GM19324 (cell line): ENCODE results near the gene RECQL.
"Not testable (repeated sequence)": the region's sequence is repeated elsewhere in the genome, so short reads cannot be mapped to it uniquely, and the experiment has no call there.

Experiments
- ATAC-seq: cut with Tn5 transposase; IDR thresholded peaks from one replicate; pipeline ENCODE4 v1.9.1; 2021; ENCODE audit warnings: mild to moderate bottlenecking, moderate library complexity; ENCODE audit not compliant: unreplicated experiment, low FRiP score

Gene RECQL

DNA sequence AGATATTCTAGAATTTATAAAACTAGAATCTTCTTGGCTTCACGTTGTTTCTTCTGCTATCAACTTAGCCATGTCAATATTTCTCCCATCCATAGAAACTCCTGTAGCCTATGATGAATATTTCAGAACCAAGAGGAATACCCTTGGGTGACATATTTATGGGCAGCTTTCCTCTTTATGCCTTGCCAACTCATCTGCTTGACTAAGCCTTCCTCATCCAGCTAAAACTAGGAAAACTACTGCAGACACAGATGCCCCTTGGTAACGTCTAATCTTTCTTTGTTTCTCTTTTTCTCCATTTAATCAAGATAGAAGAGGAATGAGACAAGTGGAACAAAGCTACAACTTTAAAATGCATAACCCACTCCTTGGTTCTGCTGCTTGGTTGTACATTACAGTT, 6.4 kb upstream of the RECQL start:
- no peak for ATAC-seq

DNA sequence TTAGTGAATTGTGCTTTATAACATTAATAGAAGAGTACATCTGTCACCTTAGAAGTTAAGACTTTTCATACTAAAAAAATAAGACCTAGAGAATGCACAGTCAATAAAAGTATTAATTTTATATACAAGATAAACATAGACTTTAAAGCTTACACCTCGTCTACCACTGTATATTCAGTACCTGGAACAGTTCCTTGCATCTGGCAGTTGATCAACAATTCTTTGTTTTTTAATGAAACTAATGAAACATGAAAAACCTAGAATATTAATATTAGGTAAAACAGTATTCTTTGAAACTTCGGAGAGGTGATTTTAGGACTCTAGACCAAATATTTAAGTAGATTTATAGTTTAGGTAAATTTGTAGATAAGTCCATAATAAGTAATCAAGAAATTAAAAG, 4.5 kb upstream of the RECQL start:
- ATAC-seq, result no peak

DNA sequence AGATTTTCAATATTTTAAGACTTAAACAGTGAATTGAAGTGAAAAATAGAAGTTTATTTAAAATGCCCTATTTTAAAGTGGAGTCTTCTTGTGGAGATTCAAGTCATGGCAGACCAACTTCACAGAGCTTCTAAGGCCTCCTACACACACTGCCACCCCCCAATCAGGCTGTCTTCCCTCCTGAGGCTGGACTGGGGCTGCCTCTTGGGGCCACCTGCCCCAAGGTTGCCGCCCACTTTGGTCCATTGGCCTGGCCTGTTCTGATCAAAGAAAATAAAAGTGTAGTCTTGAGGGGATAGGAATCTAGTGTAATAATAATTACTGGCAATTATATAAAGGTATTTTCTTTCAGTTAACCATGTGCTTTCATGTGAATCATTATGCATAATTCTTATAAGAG, 1.4 kb upstream of the RECQL start:
- ATAC-seq, result no peak

DNA sequence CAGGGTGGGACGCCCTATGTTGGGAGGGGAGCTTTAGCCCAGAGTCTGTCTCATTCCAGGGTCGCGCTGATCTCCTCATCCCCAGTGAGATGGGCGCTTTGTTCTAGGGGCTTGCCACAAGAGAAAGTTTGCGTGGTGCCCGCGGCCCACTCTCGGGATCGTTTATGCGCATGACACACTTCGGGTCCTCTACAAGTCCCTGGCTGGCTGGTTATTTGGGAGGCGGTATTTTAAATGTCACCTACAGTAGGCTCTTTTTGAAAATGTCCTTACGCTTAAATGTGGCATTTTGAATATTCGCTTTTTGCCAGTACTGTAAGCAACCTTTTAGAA, 695 bp upstream of the RECQL start:
- ATAC-seq, result no peak

DNA sequence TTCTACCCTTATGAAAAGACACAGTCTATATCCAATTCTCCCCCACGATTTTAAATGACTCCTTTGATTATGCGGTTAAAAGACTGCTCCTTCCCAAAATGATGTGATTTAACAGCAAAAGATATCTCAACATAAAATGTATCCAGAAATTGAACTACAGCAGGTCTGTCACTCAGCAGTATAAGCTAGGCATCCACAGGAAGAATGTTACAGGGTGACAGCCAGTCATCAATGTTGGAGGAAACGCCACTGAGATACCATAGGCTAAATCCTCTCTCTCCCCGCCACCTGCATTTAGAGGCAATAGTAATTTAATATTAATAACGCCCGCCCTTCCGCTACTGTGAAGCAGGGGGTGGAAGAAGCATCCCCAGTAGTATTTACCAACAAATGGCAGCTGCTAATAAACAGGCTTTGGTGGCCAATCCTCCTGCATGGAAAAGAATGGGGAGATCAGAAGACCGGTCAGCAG, 613 bp downstream of the RECQL start:
- no peak for ATAC-seq

DNA sequence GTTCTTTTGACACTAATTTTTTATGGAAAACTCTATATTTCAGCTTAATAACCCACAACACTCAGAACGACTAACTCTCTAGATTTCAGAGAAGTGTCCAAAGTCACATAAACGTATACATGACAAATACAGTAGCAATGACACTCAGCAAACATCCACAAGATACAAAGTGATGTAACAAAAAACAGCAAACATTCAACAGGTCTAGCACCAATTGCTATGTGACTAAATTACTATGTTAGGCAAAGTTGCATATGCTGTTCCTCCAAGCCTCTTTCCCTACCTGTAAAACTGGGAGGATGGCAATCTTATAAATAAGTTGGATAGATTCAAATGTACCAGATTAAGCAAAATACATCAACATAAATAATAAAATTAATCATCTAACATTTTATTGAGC, 1.7 kb downstream of the RECQL start:
- no peak for ATAC-seq

DNA sequence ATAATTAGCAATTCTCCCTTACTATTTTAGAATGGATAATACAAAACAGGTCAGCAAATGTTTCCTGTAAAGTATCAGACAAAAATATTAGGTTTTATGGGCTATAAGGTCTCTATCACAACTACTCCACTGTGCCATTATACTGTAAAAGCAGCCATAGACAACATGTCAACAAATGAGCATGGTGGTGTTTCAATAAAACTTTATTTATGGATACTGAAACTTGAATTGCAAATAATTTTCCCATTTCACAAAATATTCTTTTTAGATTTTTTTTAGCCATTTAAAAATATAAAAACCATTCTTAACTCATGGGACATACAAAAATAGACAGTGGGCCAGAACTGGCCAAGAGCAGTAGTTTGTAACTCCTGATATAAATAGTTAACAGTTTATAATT, 15.4 kb downstream of the RECQL start:
- ATAC-seq, result no peak

DNA sequence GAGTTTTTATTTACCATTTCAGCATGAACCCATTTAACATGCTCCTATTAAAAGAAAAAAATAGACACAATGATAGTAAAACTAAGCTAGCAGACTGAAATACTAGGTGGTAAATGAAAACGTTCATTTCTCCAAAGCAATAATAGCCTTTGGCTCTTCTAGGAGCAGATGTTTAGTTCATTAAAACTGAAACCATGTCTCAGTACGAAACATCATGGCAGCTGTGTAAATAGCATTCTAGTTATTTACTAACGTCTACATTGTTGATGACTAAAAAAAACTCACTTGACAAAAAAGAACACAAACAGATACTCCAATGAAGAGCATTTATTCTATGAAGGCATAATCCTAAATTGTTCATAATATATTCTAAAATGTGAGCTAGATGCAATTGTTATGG, 17.9 kb downstream of the RECQL start:
- ATAC-seq, result peak; percentile 72

DNA sequence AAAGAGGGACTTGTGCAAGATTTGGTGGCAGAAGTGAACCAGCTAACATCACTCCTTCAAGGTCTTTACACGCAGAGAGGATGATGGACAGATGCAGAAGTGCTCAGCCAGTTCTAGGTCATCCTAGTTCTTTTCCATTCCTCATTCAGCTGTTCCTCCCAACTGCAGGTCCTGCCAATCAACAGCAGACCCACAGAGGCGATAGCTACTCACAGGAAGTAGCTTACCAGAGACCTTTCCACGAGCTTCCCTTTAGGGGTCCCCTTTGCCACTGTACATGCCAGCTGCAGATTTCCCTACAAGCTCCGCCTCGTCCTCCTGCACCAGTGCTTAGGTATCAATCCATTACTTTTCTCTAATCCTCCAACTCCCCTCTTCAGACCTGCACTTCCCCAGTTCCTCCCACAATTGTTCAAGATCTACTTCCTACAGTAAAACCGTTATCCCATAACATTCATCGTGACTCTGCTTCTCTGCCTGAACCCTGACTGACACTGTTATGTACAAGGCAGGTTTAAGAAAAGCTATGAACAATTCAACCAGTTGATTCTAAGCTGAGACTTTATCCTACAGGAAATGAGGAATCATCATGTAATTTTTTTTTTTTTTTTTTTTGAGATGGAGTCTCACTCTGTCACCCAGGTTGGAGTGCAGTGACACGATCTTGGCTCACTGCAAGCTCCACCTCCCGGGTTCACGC, 22.5 kb downstream of the RECQL start:
- no peak for ATAC-seq

DNA sequence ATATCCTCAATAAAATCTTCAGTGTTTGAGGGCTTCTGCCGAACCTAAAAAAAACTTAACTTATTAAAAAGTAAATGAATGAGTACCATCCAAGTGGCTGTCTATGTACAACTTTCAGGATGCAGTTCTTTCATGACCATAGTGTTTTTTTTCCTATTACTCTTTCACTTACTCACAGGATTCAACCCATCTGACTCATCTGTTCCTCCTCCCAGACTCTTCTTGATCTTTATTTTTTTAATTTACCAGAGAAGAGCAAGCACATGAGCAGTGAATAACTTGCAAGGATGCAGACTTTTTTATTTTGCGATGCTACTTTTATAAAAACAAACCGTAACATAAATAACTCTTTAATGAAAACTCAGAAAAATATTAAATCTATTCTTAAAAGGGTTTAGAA, 24.5 kb downstream of the RECQL start:
- no peak for ATAC-seq

DNA sequence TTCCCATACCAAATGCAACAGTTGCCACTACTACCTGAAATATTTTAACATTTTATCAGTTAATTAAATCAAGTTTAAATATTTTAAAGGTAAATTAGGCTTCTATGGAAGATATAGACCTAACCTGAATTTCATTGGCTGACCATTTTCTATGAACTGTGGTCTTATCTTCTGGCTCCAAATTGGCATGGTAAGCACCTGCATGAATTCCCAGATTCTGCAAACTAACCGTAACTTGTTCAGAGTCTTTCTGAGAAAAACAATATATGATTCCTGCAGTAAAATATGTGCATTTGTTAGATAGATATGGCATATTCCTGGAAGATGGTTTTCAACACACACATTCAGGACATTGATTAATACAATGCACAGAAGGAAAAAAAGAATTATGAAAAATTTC, 25.9 kb downstream of the RECQL start:
- no peak for ATAC-seq

DNA sequence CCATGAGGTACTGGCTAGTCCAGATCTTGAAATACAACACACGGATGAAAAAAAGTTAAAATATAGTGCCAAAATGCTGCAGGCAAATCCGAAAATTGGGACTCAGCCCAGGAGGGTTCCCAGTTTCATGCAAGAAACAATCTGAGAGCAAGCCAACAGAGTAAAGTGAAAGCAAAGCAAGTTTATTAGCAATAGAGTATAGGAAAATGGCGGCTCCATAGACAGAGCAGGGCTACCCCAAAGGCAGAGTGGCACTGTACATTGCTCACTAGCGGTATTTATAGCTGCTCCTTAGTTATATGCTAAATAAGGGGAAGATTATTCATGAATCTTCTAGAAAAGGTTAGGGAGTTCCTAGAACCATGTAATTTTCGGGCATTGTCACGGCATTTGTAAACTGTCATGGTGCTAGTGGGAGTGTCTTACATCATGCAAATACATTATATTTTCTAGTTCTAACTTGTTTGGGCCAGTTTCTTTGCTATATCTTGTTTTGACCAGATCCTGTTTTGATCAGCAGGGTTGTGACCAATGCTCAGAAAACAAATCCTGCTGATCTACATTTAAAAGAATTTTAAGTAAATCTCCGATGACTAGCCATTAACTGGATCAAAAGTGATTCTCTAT, 29.1 kb downstream of the RECQL start:
- no peak for ATAC-seq

DNA sequence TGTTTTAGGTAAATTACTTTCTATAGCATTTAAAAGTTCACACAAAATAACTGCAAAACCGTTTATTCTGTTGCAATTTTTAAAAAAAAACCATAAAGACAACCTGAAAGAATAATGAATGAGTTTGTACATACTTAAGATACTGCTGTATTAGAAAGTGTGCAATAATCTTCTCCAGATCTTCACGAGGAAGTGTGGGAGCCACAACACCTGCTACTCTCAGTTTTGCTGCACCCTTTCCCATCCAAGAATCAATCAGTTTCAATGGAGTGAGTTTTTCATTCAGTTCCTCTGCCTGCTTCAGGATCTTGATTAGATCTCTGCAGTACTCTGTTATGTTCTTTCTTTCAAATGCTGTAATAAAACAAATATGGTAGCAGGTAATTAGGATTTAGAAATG, 30.1 kb downstream of the RECQL start:
- no peak for ATAC-seq

DNA sequence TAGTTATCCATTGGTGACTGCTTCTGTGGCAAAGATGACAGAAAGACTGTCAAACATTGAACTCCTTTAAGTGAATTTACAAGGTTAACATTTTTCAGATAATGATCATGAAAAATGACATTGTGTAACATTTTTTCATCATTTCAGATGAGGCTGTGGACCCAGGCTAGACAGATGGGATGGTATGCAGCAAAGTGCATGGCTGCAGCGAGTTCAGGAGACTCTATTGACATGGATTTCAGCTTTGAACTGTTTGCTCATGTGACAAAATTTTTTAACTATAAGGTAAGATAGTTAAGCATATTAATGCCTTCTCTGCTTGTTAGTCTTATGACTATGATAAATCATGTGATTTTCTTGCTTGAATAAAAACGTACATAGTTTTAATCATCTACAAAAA, 34.1 kb downstream of the RECQL start:
- not testable (repeated sequence) for ATAC-seq

DNA sequence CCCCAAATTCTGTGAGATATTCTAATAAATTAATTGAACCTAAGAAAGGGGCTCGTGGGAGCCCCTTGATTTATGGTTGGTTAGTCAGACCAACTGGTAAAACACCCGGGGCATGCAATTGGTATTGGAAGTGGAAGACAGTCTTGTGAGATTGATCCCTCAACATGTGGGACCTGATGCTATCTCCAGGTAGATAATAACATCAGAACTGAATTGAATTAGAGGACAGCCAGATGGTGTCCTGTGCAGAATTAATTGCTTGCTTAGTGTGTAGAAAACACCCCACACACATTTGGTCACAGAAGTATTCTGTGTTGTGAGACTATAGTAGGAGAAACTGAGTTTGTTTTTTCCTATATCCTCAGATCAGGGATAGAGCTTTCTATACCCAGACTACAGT, 42.0 kb downstream of the RECQL start:
- ATAC-seq, result no peak

DNA sequence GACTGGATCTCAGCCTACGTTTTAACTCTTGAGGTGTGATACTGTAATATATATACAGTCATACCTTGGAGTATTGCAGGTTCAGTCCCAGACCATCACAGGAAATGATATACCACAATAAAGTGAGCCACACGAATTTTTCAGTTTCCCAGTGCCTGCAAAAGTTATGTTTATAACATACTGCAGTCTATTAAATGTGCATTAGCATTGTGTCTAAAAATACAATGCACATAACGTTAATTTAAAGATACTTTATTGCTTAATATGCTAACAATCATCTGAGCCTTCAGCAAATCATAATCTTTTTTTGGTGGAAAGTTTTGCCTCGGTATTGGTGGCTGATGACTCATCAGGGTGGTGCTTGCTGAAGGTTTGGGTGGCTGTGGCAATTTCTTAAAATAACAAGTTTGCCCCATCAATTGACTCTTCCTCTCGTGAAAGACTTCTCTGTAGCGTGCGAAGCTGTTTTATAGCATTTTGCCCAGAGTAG, 45.1 kb downstream of the RECQL start:
- ATAC-seq, result no peak

DNA sequence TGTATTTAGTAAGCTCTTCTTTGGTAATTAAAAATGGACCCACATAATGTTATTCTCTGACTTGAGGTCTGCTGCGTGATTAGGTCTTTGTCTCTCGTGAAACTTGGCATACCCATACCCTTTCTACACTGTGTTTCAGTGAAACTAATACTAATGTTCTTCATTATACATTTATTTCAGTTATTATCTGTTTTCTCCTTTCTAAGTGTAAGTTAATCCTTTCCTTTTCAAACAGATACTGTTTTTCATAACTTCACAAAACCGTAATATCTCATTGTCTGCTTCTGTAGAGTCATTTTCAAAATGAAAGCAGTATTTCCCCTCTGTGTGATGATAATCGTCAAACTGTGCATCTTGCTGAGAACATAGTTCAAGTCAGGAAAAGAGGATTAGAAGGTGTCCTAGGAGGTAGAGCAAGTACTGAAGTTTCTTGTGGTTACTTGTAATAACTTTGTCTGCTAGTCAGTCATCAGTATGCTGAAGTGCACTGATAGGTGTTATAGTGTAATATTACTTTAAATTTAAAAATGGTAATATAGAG, 48.1 kb downstream of the RECQL start:
- ATAC-seq, result peak; percentile 67

DNA sequence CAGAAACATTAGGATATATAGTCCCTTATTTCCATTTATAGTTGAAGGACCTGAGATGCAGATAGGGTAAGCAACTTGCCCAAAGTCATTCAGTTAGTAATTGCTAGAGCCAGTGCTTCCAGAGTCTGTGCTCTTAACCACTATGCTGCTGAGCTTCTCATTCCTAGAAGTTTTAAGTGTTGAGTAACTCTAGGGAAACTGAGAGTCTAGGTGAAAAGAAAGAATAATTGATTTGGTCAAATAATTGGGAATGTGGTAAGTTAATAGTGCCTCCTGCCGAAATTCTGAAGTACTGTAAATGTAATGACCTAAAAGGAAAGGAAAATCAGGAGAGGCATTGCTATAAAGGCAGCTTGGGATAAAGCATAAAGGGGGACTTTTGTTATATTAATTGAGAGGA, 49.9 kb downstream of the RECQL start:
- ATAC-seq, result no peak

DNA sequence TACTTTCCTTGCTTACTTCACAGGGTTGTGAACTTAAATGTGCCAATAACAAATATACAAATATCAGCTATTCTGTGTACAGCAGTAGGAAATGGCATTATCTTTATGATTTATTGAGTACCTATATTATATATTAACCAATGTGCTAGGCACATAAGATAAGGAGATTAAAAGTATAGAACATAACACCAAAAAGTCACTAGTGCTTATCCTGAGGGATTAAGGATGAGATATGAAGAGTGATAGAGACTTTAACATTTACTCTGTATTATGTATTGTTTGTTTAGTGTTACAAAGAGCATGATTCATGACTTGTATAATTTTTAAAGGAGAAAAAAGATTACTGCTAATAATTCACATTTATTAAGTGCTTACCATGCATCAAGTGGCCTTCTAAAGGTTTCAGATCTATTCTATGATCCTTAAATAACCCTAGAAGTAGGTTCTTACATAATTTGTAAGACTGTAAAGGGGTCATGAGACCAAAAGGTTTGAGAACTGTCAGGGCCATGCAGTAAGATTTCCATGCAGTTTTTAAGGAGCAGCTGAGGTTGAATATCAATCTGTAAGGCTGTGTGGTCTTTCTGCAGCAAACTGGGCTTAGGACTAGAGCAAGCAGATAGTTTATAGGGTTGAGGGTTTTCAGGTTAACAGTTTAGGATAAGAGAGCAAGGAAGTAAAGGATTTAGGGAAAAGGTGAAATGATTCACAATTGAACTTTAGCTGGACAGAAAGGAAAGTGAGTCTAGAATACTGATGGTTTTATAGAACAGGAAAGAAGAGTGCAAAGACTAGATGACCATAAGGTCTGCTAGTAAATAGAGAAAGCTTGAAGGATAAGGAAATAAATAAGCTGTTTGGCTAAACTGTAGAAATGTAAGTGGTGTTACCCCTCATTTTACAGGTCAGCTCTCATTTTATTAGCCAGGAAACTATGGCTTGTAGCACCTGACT, 57.0 kb downstream of the RECQL start:
- ATAC-seq, result no peak

DNA sequence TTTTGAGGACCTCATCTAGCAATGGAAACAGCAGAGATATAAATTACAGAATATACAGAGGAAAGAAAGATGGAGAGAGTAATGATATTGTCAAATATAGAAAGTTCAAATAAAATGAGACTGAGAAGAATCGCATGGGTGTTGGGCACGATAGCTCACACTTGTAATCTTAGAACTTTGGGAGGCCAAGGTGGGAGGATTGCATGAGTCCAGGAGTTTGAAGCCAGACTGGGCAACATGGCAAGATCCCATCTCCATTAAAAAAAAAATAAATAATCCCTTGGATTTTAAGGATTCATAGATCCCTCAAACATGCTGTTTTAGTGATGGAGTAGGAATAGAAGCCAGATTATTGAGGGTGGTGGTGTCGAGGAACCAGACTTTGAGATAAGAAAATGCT, 62.1 kb downstream of the RECQL start:
- ATAC-seq, result no peak

DNA sequence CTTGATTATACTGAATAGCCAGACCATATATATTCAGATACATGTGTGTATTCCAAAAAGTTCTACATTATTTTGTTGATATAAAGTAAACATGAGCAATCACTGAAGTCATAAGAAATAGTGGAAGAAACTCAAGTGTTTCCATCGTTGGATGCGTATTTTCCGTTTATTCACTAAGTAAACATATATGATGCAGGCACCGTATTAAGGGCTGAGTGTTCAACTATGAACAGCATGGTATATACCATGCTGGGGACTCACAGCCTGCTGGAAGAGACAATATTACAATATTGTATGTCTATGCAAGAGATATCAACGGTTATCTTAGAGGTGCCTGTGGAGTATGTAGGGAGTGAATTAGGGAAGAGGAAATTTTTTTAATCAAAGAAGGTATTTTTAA, 62.8 kb downstream of the RECQL start:
- ATAC-seq, result no peak
